ENCODE data around the gene HOXA6.

The HOXA6 gene

DNA sequence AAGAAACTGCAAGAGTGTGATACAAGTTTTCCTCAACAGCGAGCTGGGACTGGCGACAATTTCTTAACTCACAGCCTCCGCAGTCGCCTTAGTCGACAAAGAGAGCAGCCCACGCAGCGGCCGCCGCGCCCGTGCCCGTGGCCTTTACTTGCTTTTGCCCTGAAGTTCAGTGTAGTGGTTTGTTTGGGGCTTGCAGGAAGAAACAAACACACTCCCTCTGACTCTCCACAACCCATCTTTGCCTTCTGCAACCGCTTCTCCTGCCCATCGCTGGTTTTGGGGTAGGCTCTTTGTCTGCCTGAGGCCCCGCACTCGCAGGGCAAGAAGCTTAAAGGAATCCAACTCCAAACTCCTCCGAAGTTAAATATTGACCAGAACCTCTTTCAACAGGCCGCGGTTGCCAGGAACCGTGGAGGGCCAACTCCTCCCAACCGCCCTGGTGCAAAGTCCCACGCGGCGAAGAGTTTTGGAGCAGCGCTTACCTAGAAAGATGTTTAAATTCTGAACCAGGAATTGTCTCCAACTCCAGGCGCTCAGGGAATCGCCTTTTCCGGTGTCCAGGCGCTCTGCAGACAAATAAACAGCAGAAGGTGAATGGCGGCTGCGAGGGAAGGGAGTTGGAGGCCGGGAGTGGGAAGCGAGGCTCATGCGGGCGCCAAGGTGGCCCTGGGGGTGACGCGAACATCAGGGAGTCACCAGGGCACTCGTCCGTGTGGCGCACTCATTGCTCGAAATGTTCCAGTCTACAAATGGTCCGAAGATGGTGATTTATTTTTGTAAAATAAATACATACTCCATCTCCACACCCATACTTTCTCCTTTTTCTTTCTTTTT, 25.3 kb downstream of the HOXA6 start:
- no peak for DNase-seq (ENCODE audit: low read depth)

- no peak for DNase-seq (ENCODE audit: low read depth)
These were observed 25.9 kb downstream of the HOXA6 start for GRCh38 chr7:27121684-27122076.

- DNase-seq (ENCODE audit: low read depth), result no peak
These were observed 28.1 kb downstream of the HOXA6 start for GRCh38 chr7:27119412-27119911.

DNA sequence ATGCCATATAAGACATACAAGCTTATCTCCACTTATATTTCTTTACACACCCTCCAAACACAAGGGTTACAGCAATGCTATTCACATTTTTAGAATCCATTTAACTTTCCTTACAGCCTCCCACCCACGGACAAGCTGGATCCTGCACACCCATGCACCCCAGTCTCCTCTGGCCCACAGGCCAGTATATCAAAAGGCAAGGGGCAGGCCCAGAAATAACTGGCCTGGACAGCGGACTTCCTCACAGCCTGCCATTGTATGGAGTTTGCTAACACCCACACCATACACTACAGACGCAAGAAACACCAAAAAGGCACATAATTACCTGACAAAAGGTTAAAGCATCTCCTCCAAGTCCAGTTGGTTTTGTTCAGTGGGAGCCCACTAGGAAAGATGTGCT, 29.0 kb downstream of the HOXA6 start:
- DNase-seq (ENCODE audit: low read depth), result no peak

DNA sequence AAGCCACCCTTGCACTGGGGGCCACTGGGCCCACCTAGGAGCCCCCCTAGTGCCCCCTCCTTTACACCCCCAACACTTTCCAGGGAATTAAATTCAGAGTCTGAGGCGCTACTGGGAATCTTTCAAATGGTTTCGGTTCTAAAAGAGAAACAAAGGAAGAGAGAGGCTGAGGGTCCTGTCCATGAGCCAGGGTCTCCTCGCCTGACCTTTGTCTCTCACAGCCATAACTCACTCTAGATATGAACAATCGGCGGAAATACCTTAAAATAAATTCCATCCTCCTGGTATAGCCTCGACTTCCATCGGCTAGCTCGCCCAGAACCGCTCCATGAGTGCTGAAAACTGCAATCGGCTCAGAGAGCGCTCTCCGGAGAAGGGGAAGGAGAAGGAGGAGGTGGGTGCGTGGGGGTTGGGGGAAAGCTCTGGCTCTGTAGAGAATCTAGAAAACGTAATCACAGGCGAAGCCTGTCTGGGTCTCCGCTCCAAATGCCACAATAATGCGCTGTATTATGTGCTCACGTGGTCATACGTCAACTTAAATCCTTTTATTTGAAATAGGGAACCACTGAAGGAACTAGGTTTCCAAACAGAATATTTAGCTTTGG, 29.6 kb downstream of the HOXA6 start:
- DNase-seq (ENCODE audit: low read depth), result no peak

GRCh38 chr7:27116962-27117886, 30.4 kb downstream of the HOXA6 start:
- no peak for DNase-seq (ENCODE audit: low read depth)

- no peak for DNase-seq (ENCODE audit: low read depth)
These were observed 31.3 kb downstream of the HOXA6 start for GRCh38 chr7:27116031-27116961.

- DNase-seq (ENCODE audit: low read depth), result peak; percentile 54
These were observed 32.1 kb downstream of the HOXA6 start for GRCh38 chr7:27115221-27116026.

GRCh38 chr7:27114881-27115220, 32.7 kb downstream of the HOXA6 start:
- DNase-seq (ENCODE audit: low read depth), result no peak

- no peak for DNase-seq (ENCODE audit: low read depth)
These were observed 33.4 kb downstream of the HOXA6 start for GRCh38 chr7:27113991-27114769.

- DNase-seq (ENCODE audit: low read depth), result no peak
These were observed 34.3 kb downstream of the HOXA6 start for GRCh38 chr7:27112955-27113949.

- no peak for DNase-seq (ENCODE audit: low read depth)
These were observed 35.2 kb downstream of the HOXA6 start for GRCh38 chr7:27112361-27112760.

GRCh38 chr7:27111751-27112277, 35.8 kb downstream of the HOXA6 start:
- no peak for DNase-seq (ENCODE audit: low read depth)

GRCh38 chr7:27111042-27111750, 36.4 kb downstream of the HOXA6 start:
- peak; percentile 46 for DNase-seq (ENCODE audit: low read depth)

- DNase-seq (ENCODE audit: low read depth), result peak; percentile 89
These were observed 37.2 kb downstream of the HOXA6 start for GRCh38 chr7:27110186-27111031.

GRCh38 chr7:27109466-27110185, 37.9 kb downstream of the HOXA6 start:
- DNase-seq (ENCODE audit: low read depth), result no peak

Measured in EH (cell line).